HG02885 (cell line): Measurements from ENCODE around the gene MAP3K5.
"Not testable (repeated sequence)": the region's sequence is repeated elsewhere in the genome, so short reads cannot be mapped to it uniquely, and the experiment has no call there.

Source experiments
- ATAC-seq: cut with Tn5 transposase; IDR thresholded peaks from one replicate; pipeline ENCODE4 v1.9.1; 2021; ENCODE audit warnings: mild to moderate bottlenecking; ENCODE audit not compliant: unreplicated experiment, poor library complexity

The MAP3K5 gene

GRCh38 chr6:136792410-136793262 lies at the start of gene MAP3K5:
TSS of gene MAP3K5 (minus strand) at chr6:136792477. CDS start at chr6:136792157, 320 bp downstream.
- peak; percentile 67 for ATAC-seq

- no peak for ATAC-seq
These were observed 48.2 kb upstream of the MAP3K5 start for GRCh38 chr6:136840276-136841001.

- ATAC-seq, result no peak
These were observed 39.7 kb upstream of the MAP3K5 start for GRCh38 chr6:136831873-136832562.

DNA sequence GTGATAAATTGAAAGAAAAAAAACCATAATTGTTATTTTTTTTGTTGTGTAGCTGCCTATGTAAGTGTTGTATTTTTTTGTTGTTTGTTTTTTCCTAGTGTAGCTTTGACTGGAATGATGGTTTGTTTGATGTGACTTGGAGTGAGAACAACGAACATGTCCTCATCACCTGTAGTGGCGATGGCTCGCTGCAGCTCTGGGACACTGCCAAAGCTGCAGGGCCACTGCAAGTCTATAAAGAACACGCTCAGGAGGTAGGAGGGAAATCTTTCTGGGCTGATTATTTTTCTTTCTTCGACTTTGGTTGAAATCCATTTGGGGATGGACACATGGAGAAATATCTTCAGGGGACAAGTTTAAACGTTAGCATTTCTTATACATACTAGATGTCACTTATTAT lies 33.9 kb upstream of the MAP3K5 start:
- ATAC-seq, result no peak

- ATAC-seq, result no peak
These were observed 30.9 kb upstream of the MAP3K5 start for GRCh38 chr6:136823128-136823660.

DNA sequence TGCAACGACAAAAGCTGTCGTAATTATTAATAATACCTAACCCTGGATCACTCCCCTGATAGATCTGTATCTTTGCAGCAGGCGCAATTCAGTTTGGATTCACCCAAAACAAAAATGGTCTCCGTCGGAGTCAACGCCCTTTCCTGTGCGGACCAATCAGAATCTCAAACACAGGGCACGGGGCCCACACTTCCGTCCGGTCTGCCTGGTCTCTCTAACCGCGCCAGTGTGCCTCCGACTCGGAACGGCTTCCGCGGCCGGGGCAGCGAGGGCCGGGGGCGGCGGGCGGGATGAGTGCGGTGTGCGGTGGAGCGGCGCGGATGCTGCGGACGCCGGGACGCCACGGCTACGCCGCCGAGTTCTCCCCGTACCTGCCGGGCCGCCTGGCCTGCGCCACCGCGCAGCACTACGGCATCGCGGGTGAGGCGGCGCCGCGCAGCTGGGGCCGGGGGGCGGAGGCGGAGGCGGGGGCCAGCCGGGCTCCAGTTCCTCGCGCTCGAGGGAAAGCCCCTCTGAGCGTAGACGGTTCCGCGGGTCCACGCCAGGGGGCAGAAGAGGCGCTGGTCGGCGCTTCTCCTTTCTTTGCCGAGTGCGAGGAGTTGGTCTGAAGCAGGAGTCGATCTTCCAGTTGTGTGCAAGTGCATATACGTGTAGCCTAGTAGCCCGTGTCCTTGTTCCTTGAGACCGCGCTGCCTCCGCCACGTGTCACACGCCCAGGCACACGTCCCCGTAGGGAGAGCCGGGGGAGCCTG lies 30.3 kb upstream of the MAP3K5 start, which contains the start of gene PEX7:
PEX7 (plus strand) TSS at position 217 of the 752 bp plus-strand sequence; CDS start at position 291, 74 bp downstream.
- ATAC-seq, result peak; percentile 97

- ATAC-seq, result peak; percentile 3
These were observed 29.7 kb upstream of the MAP3K5 start for GRCh38 chr6:136822046-136822375.

DNA sequence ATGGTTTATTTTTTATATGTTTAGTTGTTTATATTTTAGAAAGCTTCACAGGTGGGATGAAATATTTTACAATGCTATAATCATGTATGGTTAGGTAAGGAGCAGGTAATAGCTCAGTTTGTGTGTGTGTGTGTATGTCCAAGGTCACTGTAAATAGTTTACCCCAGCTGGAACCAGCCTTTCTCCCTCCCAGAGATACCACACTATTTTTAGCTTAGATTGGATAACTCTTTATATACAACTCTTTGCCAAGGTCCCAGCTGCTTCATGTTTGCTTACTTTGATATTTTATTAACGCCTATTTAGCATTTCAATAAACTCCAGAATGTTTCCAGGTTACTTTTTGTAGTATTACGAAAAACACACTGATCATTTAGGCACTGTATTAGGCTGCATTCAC lies 28.3 kb upstream of the MAP3K5 start:
- no peak for ATAC-seq

DNA sequence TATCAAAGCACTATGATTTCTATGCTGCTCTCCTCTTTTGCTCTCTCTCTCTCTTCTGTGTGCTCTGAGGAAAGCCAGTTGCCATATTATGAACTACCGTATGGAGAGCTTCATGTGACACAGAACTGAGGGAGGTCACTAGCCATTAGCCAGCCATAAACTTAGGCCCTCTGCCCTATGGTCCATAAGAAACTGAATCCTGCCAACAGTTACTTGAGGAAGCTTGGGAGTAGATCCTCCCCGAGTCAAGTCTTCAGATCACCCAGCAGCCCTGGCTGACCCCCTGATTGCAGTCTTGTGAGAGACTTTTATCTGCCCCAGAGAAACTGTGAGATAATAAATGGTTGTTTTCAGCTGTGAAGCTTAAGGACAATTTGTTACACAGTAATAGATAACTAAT lies 24.4 kb upstream of the MAP3K5 start:
- ATAC-seq, result no peak

DNA sequence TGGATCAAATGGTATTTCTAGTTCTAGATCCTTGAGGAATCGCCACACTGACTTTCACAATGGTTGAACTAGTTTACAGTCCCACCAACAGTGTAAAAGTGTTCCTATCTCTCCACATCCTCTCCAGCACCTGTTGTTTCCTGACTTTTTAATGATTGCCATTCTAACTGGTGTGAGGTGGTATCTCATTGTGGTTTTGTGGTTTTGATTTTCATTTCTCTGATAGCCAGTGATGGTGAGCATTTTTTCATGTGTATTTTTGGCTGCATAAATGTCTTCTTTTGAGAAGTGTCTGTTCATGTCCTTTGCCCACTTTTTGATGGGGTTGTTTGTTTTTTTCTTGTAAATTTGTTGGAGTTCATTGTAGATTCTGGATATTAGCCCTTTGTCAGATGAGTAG lies 23.3 kb upstream of the MAP3K5 start:
- not testable (repeated sequence) for ATAC-seq

- no peak for ATAC-seq
These were observed 19.9 kb upstream of the MAP3K5 start for GRCh38 chr6:136812174-136812573.

GRCh38 chr6:136811272-136811671 lies 19.0 kb upstream of the MAP3K5 start:
- ATAC-seq, result no peak

DNA sequence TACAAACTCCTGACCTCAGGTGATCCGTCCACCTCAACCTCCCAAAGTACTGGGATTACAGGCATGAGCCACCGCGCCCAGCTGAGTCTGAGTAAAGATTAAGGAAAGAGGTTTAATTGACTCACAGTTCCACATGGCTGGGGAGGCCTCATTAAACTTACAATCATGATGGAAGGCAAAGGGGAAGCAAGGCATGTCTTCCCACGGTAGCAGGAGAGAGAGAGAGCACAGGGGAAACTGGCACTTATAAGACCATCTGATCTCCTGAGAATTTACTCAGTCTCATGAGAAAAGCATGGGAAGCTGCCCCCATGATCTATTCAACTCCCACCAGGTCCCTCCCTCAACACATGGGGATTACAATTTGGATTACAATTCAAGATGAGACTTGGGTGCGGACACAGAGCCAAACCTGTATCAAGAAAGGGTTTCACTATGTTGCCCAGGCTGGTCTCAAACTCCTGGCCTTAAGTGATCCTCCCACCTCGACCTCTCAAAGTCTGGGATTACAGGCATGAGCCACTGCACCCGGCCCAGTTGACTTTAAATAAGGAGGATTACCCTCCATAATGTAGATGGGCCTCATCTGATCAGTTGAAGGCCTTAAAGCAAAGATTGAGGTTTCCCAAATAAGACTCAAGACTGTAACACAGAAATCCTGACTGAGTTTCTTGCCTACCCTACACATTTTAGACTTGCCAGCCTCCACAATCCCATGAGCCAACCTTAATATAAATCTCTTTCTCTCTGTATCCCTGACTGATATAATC lies 17.0 kb upstream of the MAP3K5 start:
- no peak for ATAC-seq

DNA sequence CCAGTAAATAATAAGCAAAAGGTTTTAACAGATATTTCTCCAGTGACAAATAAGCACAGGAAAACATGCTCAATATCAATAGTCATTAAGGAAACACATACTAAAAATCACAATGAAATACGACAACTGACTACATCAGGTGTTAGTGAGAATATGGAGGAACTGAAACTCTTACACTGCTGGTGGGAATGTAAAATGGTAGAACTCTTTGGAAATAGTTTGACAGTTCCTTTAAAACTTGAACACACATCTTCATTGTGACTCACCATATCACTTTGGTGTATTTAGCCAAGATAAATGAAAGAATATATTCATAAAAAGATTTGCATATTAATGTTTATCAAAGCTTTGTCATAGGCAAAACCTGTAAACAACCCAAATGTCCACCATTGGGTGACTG lies 11.3 kb upstream of the MAP3K5 start:
- no peak for ATAC-seq

DNA sequence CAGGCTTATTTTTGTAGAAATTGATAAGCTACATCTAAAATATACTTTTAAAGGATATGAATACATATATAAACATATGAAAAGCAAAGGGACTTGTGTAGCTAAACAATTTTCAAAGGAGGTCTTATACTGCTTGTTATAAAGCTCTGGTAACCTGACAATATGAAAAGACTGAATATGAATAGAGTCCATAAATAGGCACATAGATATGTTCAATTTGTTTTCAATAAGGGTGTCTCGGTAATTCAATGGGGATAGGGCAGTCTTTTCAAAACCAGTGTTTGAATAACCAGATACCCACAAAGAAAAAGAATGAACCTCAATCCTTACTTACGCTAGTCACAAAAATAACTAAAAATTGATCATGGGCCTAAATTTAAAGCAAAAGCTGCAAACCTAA lies 9.3 kb upstream of the MAP3K5 start:
- ATAC-seq, result no peak

GRCh38 chr6:136798044-136798443 lies 5.8 kb upstream of the MAP3K5 start:
- no peak for ATAC-seq

DNA sequence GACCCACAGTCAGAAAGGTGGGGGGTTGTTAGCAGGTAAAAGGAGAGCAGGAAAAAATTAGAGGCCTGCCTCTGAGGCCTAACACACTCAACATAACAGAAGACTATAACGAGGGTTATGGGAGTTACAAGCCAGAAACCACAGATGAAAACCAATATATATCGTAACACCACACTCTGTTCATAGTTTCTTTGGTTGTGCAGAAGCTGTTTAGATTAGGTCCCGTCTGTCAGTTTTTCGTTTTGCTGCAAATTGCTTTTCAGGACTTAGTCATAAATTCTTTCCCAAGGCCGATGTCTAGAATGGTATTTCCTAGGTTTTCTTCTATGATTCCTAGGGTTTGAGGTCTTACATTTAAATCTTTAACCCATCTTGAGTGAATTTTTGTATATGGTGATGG lies 3.7 kb upstream of the MAP3K5 start:
- no peak for ATAC-seq

GRCh38 chr6:136795386-136795785 lies 3.1 kb upstream of the MAP3K5 start:
- ATAC-seq, result no peak

- ATAC-seq, result no peak
These were observed 1.1 kb upstream of the MAP3K5 start for GRCh38 chr6:136793363-136793762.

DNA sequence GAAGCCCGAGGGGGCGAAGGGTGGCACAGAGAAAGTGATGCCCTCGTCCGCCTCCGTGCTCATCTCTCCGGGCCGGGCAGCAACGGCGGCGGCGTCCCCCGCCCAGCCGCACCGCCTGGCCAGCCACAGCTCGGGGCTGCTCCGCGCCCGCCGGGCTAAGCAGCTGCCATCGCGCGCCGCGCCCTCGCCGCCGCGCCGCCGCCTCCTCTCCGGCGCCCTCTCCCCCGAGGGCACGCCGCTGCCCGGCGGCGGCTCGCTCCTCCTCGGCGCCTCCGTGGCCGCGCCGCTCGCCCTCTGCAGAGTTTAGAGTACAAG lies 225 bp downstream of the MAP3K5 start:
- no peak for ATAC-seq
